HAP-1 (cell line): Measurements from ENCODE around the gene SIN3B.

Source experiments
- DNase-seq, 2 experiments: peaks; one replicate each; pipeline ENCODE4 v3.0.0-alpha.2; 2016 to 2020; ENCODE audit warnings: low spot score in 2 of 2
- H3K27me3 ChIP-seq: fragments of 250-450 bp; sonication (Bioruptor Pico); 2 replicates; pipeline ENCODE4 v1.5.1; 2020; ENCODE audit warnings: low read depth, mild to moderate bottlenecking, moderate library complexity
- H3K36me3 ChIP-seq: fragments of 250-450 bp; sonication (Bioruptor Pico); replicated peaks from 2 replicates; pipeline ENCODE4 v1.5.1; 2020; ENCODE audit warnings: mild to moderate bottlenecking
- H3K4me1 ChIP-seq: fragments of 250-450 bp; sonication (Bioruptor Pico); 2 replicates; pipeline ENCODE4 v1.5.1; 2020; ENCODE audit warnings: mild to moderate bottlenecking
- H3K4me3 ChIP-seq: fragments of 250-450 bp; sonication (Bioruptor Pico); 2 replicates; pipeline ENCODE4 v1.5.1; 2020; ENCODE audit warnings: mild to moderate bottlenecking, moderate library complexity
- H3K9me3 ChIP-seq: fragments of 250-450 bp; sonication (Bioruptor Pico); 2 replicates; pipeline ENCODE4 v1.5.1; 2020; ENCODE audit warnings: mild to moderate bottlenecking, moderate library complexity
- in situ Hi-C: fragments of 300-500 bp; cut with MboI; formaldehyde crosslinking; loops from 3 replicates; pipeline ENCODE4 v1.14.3; 2020; ENCODE audit warnings: low sequenced_read_pairs, inconsistent platforms, mixed read lengths

The SIN3B gene

DNA sequence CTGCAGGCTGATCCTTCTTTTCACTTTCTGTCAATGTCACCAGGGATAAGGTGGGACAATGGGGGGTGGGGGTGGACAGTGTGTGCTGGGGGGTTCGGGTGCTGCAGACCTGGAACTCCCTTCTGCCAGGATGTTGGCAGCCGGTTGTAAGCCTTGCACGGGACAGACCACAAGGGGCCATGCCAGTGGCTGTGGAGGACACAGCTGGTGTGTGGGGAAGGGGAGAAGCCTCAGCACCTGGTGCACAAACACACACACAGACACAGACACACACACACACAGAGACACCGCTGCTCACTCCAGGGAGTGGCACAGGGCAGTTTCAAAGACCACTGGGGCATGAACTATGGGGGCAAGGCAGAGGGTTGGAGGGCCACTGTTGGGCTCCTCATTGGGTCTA is 63.2 kb downstream of the SIN3B start:
- in situ Hi-C loops: no loop called here
- H3K4me1 ChIP-seq: no peaks in the 10 kb centered on the region
- no peaks in the 10 kb centered on the region for H3K9me3 ChIP-seq
- no peaks in the 10 kb centered on the region for H3K27me3 ChIP-seq
- H3K4me3 ChIP-seq: no peak overlapping the region
- DNase-seq: no peak
- no peaks in the 10 kb centered on the region for H3K36me3 ChIP-seq

GRCh38 chr19:16892868-16893685 is 63.9 kb downstream of the SIN3B start:
- no peaks in the 10 kb centered on the region for H3K4me1 ChIP-seq
- in situ Hi-C loops: no loop called here
- no peaks in the 10 kb centered on the region for H3K27me3 ChIP-seq
- H3K4me3 ChIP-seq: no peak overlapping the region
- DNase-seq: no peak
- no peaks in the 10 kb centered on the region for H3K36me3 ChIP-seq
- H3K9me3 ChIP-seq: no peaks in the 10 kb centered on the region

DNA sequence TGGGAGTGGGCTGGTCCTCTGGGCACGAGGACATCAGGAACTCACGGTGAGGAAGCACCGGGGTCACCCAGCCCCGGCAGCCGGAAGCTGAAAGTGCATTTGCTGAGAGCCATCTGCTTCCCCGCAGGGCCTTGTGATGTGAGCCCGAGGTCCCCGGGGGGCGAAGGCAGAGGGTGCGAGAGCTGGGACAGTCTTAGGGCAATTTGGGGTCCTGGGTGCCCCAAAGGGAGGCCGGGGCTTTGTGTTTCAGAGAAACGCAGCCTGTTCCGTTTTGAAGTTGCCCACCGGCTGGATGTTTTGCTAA is 64.4 kb downstream of the SIN3B start:
- Histone ChIP-seq H3K4me3 (no peak overlapping the region), H3K36me3 (no peaks in the 10 kb centered on the region), H3K9me3 (no peaks in the 10 kb centered on the region), H3K4me1 (no peaks in the 10 kb centered on the region), H3K27me3 (no peaks in the 10 kb centered on the region)
- in situ Hi-C loops: no loop called here
- DNase-seq: no peak

- Histone ChIP-seq H3K36me3 (no peaks in the 10 kb centered on the region), H3K4me3 (no peak overlapping the region), H3K9me3 (no peaks in the 10 kb centered on the region), H3K27me3 (no peaks in the 10 kb centered on the region), H3K4me1 (no peaks in the 10 kb centered on the region)
- in situ Hi-C loops: no loop called here
- DNase-seq: no peak
Observed at GRCh38 chr19:16894080-16894479, 64.9 kb downstream of the SIN3B start.

DNA sequence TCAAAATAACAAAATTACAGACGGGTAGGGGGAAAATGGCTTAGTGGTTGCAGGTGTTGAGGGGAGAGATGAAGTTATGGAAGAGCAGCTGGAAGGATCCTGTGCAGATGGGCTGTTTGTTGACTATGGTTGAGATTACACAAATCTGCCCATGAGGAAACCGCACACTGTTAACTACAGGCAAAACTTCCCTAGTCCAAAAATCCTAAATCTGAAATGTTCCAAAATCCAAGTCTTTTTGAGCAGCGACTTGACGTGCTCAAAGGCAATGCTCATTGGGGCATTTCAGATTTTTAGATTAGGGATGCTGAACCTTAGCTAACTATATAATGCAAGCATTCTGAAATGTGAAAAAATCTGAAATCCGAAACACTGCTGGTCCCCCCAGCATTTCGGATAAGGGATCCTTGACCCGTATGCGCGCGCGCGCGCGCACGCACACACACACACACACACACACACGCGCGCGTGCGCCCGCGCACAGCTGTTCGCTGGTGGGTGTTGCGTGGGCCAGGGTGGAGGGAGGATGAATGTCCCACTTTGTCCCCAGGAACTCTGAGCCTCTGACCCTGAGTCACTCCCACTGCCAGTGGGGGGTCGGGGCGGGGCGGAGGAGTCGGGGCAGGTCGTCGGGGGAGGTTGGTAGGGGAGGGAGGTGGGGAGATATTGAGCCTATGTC is 66.4 kb downstream of the SIN3B start:
- Histone ChIP-seq H3K9me3 (no peaks in the 10 kb centered on the region), H3K4me1 (no peaks in the 10 kb centered on the region), H3K27me3 (no peaks in the 10 kb centered on the region), H3K36me3 (no peaks in the 10 kb centered on the region), H3K4me3 (no peak overlapping the region)
- in situ Hi-C loops: no loop called here
- DNase-seq: no peak

DNA sequence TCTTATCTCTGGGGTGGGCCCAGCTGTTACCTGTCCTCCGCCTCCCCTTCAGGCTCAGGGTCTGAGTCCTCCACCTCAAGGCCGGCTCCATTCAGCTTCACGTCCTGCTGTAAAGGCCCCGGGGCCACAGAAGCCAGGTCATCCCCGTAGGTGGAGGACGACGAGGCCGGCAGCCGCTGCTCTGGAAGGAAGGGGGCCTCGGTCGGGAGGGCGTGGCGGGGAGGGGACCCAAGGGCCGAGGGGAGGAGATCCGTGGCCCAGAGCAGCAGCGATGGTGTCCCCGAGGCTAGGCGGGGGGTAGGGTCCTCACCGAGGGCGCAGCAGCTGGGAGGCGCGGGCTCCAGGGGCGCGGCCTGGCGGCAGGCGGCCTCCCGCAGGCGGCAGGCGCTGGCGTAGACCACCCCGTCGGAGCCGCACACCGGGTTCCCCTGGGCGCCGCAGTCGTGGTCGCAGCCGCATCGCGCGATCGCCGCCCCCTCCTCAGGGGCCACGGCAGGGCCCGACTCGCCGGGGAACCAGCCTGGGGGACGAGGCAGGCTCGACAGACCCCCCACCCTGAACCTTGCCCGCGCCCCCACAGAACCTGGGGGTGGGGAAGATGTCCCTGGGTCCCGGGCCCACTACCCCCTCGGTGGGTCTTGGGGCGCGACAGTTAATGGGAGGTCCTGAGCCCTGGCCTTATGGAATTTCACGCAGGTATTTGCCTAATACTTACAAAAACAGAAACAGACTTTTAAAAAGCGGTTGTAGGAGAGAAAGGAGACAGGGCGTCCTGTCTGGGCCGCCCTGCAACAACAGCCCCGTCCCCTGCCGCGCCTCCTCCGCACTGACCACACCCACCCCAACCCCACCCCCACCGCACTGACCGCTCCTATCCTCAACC is 67.2 kb downstream of the SIN3B start:
- Histone ChIP-seq H3K4me1 (no peaks in the 10 kb centered on the region), H3K9me3 (no peaks in the 10 kb centered on the region), H3K27me3 (no peaks in the 10 kb centered on the region), H3K36me3 (no peaks in the 10 kb centered on the region), H3K4me3 (no peak overlapping the region)
- in situ Hi-C loops: no loop called here
- no peak for DNase-seq

DNA sequence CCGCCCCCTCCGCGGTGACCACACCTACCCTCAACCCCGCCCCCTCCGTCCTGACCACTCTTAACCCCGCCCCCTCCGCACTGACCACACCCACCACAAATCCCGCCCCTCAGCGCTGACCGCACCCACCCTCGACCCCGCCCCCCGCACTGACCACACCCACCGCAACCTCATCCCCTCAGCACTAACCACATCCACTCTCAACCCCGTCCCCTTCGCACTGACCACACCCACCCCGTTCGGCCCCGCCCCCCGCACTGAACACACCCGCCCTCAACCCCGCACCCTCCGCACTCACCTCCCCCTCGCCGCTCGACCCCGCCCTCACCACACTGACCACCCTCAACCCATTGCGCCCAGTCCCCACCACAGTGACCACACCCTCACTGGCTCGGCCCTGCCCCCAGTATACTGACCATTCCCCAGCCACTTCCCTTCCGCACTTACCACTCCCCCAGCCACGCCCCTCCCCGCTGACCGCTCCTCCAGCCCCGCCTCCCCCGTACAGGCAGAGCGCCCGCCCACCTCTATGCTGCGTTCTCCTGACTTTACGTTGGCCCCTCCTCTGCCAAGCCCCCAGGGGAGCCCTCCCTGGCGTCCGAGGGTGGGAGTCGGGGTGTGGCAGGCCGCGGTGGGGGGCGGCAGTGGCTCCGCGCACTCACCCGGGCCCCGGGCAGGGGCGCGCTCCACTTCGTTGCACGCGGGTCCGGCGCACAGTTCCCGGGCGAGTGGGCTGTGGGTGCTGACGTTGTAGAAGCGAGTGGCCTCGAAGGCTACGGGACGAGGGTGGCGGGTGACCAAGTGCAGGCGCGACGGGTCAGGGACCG is 68.0 kb downstream of the SIN3B start:
- peak; percentile 16 to 91 for DNase-seq
- Histone ChIP-seq H3K4me1 (no peaks in the 10 kb centered on the region), H3K9me3 (no peaks in the 10 kb centered on the region), H3K27me3 (no peaks in the 10 kb centered on the region), H3K4me3 (peak overlapping the region; percentile 20), H3K36me3 (no peaks in the 10 kb centered on the region)
- in situ Hi-C loops: no loop called here

- in situ Hi-C loops: no loop called here
Observed at GRCh38 chr19:16897856-16898161, 68.6 kb downstream of the SIN3B start.

GRCh38 chr19:16898361-16899015 is 69.3 kb downstream of the SIN3B start:
- no peak for DNase-seq
- Histone ChIP-seq H3K9me3 (no peaks in the 10 kb centered on the region), H3K4me3 (no peak overlapping the region), H3K36me3 (no peaks in the 10 kb centered on the region), H3K4me1 (no peaks in the 10 kb centered on the region), H3K27me3 (no peaks in the 10 kb centered on the region)
- in situ Hi-C loops: no loop called here

More at GRCh38 chr19:16897856-16898161, 68.6 kb downstream of the SIN3B start:
- no peak overlapping the region for H3K4me3 ChIP-seq
- no peaks in the 10 kb centered on the region for H3K9me3 ChIP-seq
- no peaks in the 10 kb centered on the region for H3K4me1 ChIP-seq
- no peaks in the 10 kb centered on the region for H3K27me3 ChIP-seq
- H3K36me3 ChIP-seq: no peaks in the 10 kb centered on the region
- DNase-seq: no peak

DNA sequence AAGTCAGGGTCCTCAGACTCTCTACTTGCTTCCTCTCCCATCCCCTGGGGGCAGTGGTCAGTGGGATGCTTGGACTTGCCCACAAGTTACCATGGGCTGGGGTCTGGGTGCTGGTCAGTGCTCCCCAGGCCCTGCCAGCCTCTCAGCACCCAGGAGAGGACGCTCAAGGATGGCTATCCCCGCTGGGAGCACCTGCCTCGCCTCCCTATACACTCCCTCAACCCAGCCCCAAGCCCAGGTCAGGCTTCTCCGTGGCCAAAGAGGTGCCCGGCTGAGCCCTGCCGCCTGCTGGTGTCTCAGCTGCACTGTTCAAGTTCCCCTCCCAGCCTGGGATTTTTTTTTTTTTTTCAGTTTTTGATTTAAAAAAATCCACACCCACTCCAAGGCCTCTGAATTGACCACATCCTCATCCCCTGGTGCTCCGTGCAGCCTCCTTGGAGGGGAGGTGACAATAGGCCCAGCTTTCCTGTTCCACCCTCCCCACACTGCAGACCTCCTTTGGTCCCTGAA is 70.4 kb downstream of the SIN3B start:
- Histone ChIP-seq H3K27me3 (no peaks in the 10 kb centered on the region), H3K9me3 (no peaks in the 10 kb centered on the region), H3K4me1 (no peaks in the 10 kb centered on the region), H3K4me3 (no peak overlapping the region), H3K36me3 (no peaks in the 10 kb centered on the region)
- in situ Hi-C loops: no loop called here
- DNase-seq: peak in 1 of 2 experiments; percentile 60

DNA sequence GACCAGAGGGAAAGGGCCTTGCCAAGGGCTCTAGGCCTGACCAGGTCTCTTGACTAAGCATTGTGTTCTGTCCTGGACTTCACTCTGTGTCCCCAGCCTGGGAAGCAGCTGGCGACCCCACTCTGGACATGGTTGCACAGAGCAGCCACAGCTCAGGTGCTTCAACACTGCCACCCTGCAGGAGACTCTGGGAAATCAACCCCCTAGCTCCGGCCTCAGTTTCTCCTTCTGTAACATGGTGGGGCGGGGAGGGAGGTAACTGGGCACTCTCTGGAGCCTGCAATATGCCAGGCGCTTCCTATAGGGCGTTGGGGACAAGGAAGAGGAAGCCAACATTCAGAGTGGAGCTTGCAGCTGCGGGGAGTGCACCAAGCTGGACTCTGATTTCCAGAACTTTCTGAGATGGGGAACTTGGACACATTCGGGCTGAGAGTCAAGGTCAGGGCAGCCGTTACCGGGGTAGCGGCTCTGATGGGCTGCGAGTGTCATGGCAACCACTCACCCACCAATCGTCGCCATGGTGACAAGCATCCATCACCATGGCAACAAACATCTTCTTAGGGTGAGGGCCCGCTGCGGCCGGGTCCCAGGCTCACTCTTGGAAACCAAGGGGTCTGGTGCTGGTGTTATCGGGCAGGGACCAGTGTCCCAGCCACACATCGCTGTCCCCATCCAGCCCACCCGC is 72.4 kb downstream of the SIN3B start:
- H3K27me3 ChIP-seq: no peaks in the 10 kb centered on the region
- no peak for DNase-seq
- H3K36me3 ChIP-seq: no peaks in the 10 kb centered on the region
- in situ Hi-C loops: no loop called here
- no peaks in the 10 kb centered on the region for H3K4me1 ChIP-seq
- no peak overlapping the region for H3K4me3 ChIP-seq
- H3K9me3 ChIP-seq: no peaks in the 10 kb centered on the region

DNA sequence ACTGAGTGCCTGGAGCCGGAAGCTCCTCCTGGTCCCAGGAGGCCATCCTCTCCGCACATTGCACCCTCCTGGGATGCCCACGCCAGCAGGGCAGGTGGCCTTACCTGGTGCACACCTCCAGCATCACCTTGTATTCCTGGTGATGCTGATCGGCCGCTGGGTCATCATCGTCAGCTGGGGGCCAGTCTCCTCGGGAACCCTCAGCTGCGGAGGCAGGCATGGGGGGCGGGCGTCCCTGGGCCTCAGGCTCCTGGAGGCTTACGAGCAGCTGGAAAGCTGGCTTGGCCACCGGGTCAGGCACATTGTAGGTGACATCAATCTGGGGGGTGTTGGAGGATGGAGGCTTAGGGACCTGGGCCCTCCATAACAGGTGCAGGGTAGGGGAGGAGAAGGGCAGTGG is 73.3 kb downstream of the SIN3B start:
- in situ Hi-C loops: no loop called here
- no peak for DNase-seq
- no peaks in the 10 kb centered on the region for H3K27me3 ChIP-seq
- no peaks in the 10 kb centered on the region for H3K9me3 ChIP-seq
- no peaks in the 10 kb centered on the region for H3K4me1 ChIP-seq
- H3K36me3 ChIP-seq: no peaks in the 10 kb centered on the region
- no peak overlapping the region for H3K4me3 ChIP-seq
